Endothelial cell of umbilical vein (primary cell): ENCODE measurements around the gene MMP1.

Source experiments
- CTCF ChIP-seq, 2 donors: IDR thresholded peaks; 1 replicate in 1 of 2; 2 replicates in 1 of 2; pipeline ENCODE4 v1.5.1; 2011; ENCODE audit warnings: low read length in 2 of 2, mild to moderate bottlenecking in 2 of 2, moderate library complexity in 2 of 2, control low read depth in 1 of 2, inconsistent platforms in 1 of 2, low read depth in 1 of 2; ENCODE audit not compliant: insufficient read depth in 1 of 2; ENCODE audit errors: extremely low read depth in 1 of 2
- MAX ChIP-seq: IDR thresholded peaks from 2 replicates; pipeline ENCODE4 v1.6.1; 2011; ENCODE audit not compliant: insufficient read depth, insufficient read length
- POLR2A ChIP-seq: IDR thresholded peaks from 2 replicates; pipeline ENCODE4 v1.6.1; 2012; ENCODE audit warnings: low read depth, mild to moderate bottlenecking, control low read depth, low read length
- POLR2AphosphoS5 ChIP-seq: IDR thresholded peaks from 2 replicates; pipeline ENCODE4 v1.6.1; 2012; ENCODE audit warnings: low read depth, mild to moderate bottlenecking, control low read depth, low read length, moderate library complexity; ENCODE audit not compliant: insufficient read depth

- no peak for TF ChIP-seq POLR2AphosphoS5
- no peak for TF ChIP-seq POLR2A
- TF ChIP-seq CTCF (IDR thresholded peaks at IDR 0.05; ENCODE audit: extremely low read depth in 1 of 2, insufficient read depth in 1 of 2, low read depth in 1 of 2, low read length in 2 of 2): no peak
- no peak for TF ChIP-seq MAX
Measured at GRCh38 chr11:102840018-102840417, 42.1 kb upstream of the MMP1 start.
